GM19239 (cell line): ENCODE measurements around the gene CELSR1.

Experiments used
- DNase-seq: peaks from one replicate; pipeline ENCODE4 v3.0.0; 2011; ENCODE audit warnings: low spot score; ENCODE audit not compliant: insufficient read length
- FAIRE-seq: peaks from 2 replicates; lab custom pipeline; 2011; peaks lifted over from hg19 to GRCh38; lab: Jason Lieb, UNC

The CELSR1 gene

GRCh38 chr22:46371623-46372226 is 165.7 kb downstream of the CELSR1 start:
- DNase-seq (no peak), FAIRE-seq (no peak)

GRCh38 chr22:46370584-46371291 is 166.7 kb downstream of the CELSR1 start:
- FAIRE-seq (no peak), DNase-seq (no peak)

GRCh38 chr22:46369716-46370583 is 167.5 kb downstream of the CELSR1 start:
- DNase-seq (no peak), FAIRE-seq (no peak)

GRCh38 chr22:46368871-46369715 is 168.3 kb downstream of the CELSR1 start:
- no peak for FAIRE-seq
- DNase-seq, result no peak

GRCh38 chr22:46368422-46368821 is 169.0 kb downstream of the CELSR1 start:
- DNase-seq (no peak), FAIRE-seq (no peak)

DNA sequence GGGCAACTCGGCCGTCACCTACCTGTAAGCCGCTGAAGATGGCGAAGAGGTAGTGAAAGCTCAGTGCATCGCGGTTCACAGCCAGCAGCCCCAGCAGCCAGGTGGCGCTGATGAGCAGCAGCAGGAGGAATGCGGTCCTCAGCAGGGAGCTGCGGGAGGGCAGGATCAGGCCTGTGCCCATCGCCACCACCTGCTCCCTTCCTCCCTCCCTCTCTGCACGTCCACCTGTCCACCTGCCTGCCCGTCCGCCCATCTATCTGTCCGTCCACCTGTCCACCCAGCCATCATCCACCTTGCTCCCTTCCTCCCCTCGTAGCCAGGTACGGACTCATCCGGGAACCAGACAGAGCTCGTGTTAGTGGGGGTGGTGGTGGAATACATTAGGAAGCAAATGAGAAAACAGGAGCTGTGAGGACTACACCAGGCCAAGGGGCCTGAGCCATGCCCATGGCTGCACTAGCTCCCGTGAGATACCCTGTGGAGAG is 169.7 kb downstream of the CELSR1 start:
- FAIRE-seq (no peak), DNase-seq (peak; percentile 93)

GRCh38 chr22:46366801-46367706 is 170.4 kb downstream of the CELSR1 start:
- FAIRE-seq (no peak), DNase-seq (no peak)

GRCh38 chr22:46366327-46366731 is 171.1 kb downstream of the CELSR1 start:
- FAIRE-seq (no peak), DNase-seq (no peak)

DNA sequence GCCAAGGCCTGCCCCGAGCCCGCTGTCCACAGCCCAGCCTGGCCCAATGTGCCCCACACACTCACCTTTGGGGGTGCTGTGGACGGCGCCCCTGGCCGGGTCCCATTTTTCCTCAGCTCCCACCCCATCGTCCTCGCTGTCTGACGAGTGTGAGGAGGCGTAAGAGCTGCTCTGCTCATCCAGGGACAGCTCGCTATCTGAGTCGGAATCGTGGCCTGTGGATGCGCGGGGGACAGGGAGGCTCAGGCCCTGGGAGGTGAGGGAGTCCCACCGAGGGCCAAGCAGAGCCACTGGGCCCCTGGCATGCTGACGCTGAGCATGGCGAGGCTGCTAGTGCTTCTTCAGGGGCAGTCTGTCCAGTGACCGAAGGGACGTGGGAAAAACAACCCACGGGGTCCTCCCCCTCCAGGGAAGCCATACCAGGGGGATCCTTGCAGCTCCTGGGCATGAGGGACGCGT is 172.2 kb downstream of the CELSR1 start:
- DNase-seq (no peak), FAIRE-seq (no peak)

DNA sequence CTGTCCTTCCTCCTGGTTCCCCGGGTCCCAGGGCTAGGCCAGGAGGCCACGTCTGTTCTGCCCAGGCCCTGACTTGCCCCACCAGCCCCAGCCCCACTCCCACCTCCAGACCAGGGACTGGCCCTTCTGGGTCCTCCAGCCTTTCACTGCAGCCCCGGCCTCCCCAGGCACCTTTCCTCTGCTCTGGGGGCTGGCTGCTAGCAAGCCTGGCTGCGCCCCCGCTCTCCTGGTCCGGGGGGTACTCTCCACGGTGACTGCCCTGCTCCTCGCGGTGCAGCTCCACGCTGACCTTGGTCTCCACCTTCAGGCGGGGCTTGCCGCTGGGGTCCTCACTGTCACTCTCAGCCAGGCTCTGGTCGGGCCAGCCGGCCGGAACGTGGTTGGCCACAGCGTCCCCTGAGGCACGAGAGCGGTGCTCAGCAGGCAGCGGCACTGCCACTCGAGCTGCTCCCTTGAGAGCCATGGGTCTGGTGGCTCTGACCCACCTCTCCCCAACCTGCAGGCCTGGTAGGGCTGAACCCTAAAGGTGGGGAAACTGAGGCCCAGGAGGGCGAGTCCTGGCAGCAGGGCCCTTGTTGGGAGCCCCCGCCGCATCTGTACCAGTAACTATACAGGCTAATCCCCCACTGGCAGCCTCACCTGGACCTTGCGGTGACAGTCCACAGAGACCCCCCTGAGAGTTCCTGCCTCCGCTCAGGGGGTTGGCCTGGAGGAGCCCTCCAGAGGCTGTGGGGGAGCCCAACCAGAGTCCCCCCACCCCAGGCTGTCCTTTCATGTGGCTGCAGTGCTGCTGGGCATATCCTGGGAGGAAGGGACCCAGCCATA is 172.9 kb downstream of the CELSR1 start:
- DNase-seq, result no peak
- FAIRE-seq, result no peak

DNA sequence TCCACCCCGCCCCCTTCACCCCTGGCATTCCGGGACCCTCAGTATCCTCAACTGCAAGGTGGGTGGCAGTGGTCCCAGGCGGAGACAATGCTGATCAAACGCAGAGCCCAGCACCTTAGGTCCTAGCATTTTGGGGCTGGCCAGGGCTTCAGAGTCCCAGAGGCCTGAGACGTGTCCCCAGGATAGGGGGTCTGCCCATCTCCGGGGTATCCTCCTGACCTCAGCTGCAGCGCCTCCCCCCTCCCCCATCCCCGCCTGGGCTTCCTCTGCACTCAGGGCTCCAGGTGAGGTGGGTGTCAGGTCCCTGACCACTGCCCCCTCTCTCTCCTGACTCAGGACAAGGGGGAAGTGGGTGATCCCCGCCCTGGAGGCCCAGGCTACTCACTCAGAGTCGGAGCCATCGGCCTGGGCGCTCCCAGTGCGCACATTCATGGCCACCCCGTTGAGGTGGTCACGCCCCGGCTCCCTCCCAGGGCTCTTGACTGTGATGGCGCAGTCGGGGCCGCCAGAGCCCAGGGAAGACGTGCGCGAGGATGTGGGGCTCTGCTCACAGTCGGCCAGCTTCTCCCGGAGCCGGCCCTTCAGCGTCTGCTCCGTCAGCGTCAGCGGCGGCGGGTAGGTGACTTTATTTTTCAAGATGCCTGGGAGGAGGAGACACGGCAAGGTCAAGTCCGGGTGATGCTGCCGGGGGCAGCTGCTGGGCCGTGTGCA is 173.7 kb downstream of the CELSR1 start:
- FAIRE-seq (no peak), DNase-seq (no peak)

DNA sequence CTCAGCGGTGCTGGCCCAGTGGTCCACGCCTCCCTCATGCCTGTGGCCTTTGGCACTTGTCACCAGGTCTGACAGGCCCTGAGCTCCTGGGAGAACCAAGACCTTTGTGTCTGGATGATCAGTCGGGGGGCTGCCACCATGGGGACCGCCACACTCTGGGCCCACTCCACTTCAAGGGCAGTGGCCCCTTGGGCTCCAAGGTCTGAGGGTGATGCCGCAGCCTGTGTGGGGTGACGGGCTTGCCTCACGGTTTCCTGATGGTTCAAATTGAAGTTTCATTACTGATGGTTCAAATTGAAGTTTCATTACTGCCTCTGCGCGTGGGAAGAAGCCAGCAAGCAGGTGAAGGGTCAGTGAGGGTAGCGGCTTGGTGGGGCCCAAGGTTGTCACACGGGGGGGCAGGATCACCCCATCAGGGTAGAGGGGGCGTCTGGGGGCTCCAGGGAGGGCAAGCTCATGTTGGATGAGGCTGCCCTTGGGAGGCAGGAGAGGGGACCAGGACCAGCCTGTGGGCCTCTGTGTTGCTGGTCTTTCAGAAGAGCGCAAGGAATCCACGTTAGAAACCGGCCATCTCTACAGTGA is 174.4 kb downstream of the CELSR1 start:
- DNase-seq, result no peak

GRCh38 chr22:46362203-46362933 is 175.1 kb downstream of the CELSR1 start:
- no peak for DNase-seq
- FAIRE-seq, result no peak

More for the DNA sequence above, 174.4 kb downstream of the CELSR1 start:
- no peak for FAIRE-seq

GRCh38 chr22:46361826-46362202 is 175.6 kb downstream of the CELSR1 start:
- DNase-seq, result no peak
- no peak for FAIRE-seq

- FAIRE-seq (no peak), DNase-seq (no peak)
Observed at GRCh38 chr22:46360891-46361290, 176.5 kb downstream of the CELSR1 start.

DNA sequence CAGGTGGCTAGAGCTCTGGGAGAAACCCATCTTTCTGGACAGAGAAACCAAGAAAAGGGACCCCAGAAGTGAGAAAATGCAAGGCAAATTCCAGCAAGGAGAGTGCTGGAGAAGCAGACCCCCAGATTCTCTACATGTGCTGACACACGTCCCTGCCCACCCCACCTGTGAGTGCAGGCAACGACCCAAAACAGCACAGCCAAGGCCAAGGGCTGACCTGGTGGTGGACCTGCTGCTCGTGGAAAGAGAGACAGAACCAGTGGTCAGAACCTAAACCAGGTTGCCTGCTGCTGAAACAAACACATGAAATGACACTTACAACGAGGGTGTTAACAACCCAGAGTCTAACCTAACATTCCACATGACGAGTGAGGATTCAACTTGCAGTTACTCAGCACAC is 177.3 kb downstream of the CELSR1 start:
- no peak for FAIRE-seq
- no peak for DNase-seq

GRCh38 chr22:46359362-46359761 is 178.1 kb downstream of the CELSR1 start:
- DNase-seq, result no peak
- no peak for FAIRE-seq
